GM12865 (cell line): ENCODE results near the gene CCDC85B.

Experiments
- DNase-seq: peaks from one replicate; pipeline ENCODE4 v3.0.0; 2010; ENCODE audit warnings: low read depth
- H3K4me3 ChIP-seq: 2 replicates; pipeline ENCODE4 v1.5.1; 2011; ENCODE audit warnings: mild to moderate bottlenecking, low read depth, low read length, control low read depth
- CTCF ChIP-seq: IDR thresholded peaks from 2 replicates; pipeline ENCODE4 v1.5.1; 2011; ENCODE audit warnings: low read length, control low read depth, low read depth, inconsistent platforms; ENCODE audit not compliant: insufficient read depth; ENCODE audit errors: missing control alignments

The CCDC85B gene

GRCh38 chr11:65866509-65867283 lies 23.8 kb upstream of the CCDC85B start:
- H3K4me3 ChIP-seq, result no peak overlapping the region
- no peak for TF ChIP-seq CTCF

GRCh38 chr11:65867284-65868071 lies 23.0 kb upstream of the CCDC85B start:
- no peak overlapping the region for H3K4me3 ChIP-seq
- DNase-seq, result no peak
- TF ChIP-seq CTCF, result no peak

More at GRCh38 chr11:65866509-65867283, 23.8 kb upstream of the CCDC85B start:
- no peak for DNase-seq

GRCh38 chr11:65868076-65868667 lies 22.3 kb upstream of the CCDC85B start:
- DNase-seq, result peak; percentile 39
- TF ChIP-seq CTCF, result no peak
- H3K4me3 ChIP-seq, result no peak overlapping the region

GRCh38 chr11:65868907-65869306 lies 21.6 kb upstream of the CCDC85B start:
- DNase-seq, result no peak
- H3K4me3 ChIP-seq, result no peak overlapping the region
- no peak for TF ChIP-seq CTCF

- TF ChIP-seq CTCF, result no peak
- H3K4me3 ChIP-seq, result no peak overlapping the region
- DNase-seq, result no peak
Observed at GRCh38 chr11:65869643-65870306, 20.7 kb upstream of the CCDC85B start.

GRCh38 chr11:65870307-65870658 lies 20.2 kb upstream of the CCDC85B start:
- no peak overlapping the region for H3K4me3 ChIP-seq
- no peak for DNase-seq
- no peak for TF ChIP-seq CTCF
